ENCODE results near the gene ITCH. TPM values are rescaled to one million over a fixed set of nuclear protein-coding genes. Genes with fewer than 3 reads are reported as not detected.
"Not testable (repeated sequence)": the region's sequence is repeated elsewhere in the genome, so short reads cannot be mapped to it uniquely, and the experiment has no call there.

Gene ITCH
- 39.8 TPM for total RNA-seq
- long read RNA-seq, full-length matches to known transcripts: 3 of 5 reads
- long read RNA-seq, partial matches to known transcripts: 2 of 5 reads
- long read RNA-seq, other reads (novel, unspliced or antisense): 0 of 5 reads

GRCh38 chr20:34363062-34363464 lies at the start of gene ITCH:
Gene ITCH (plus strand): TSS chr20:34363273. CDS start chr20:34393812, 30,539 bp downstream.
- ATAC-seq (peak; percentile 99), DNase-seq (ENCODE audit: missing footprints) (peak; percentile 99)
- intact Hi-C loops (cut with DNase I): loop anchor here (5.0 kb wide), 1 partner anchor 74 kb away; no protein-coding TSS in a partner anchor

- ATAC-seq (no peak), DNase-seq (ENCODE audit: missing footprints) (no peak)
- intact Hi-C loops (cut with DNase I): no loop called here
These were observed 47.8 kb upstream of the ITCH start for GRCh38 chr20:34315236-34315635.

GRCh38 chr20:34316196-34316814 lies 46.8 kb upstream of the ITCH start:
- ATAC-seq (no peak), DNase-seq (ENCODE audit: missing footprints) (no peak)
- intact Hi-C loops (cut with DNase I): no loop called here

GRCh38 chr20:34318609-34319443 lies 44.2 kb upstream of the ITCH start:
- ATAC-seq (no peak), DNase-seq (ENCODE audit: missing footprints) (no peak)
- intact Hi-C loops (cut with DNase I): no loop called here

- DNase-seq (ENCODE audit: missing footprints) (no peak), ATAC-seq (no peak)
- intact Hi-C loops (cut with DNase I): no loop called here
These were observed 42.2 kb upstream of the ITCH start for GRCh38 chr20:34320861-34321260.

GRCh38 chr20:34322267-34323105 lies 40.6 kb upstream of the ITCH start:
- ATAC-seq: no peak
- no peak for DNase-seq (ENCODE audit: missing footprints)
- intact Hi-C loops (cut with DNase I): no loop called here

- intact Hi-C loops (cut with DNase I): no loop called here
- ATAC-seq (no peak), DNase-seq (ENCODE audit: missing footprints) (no peak)
These were observed 38.5 kb upstream of the ITCH start for GRCh38 chr20:34324541-34324940.

- intact Hi-C loops (cut with DNase I): not testable (repeated sequence)
These were observed 34.9 kb upstream of the ITCH start for GRCh38 chr20:34328207-34328606.

GRCh38 chr20:34328928-34329677 lies 34.0 kb upstream of the ITCH start:
- DNase-seq (ENCODE audit: missing footprints) (no peak), ATAC-seq (no peak)
- intact Hi-C loops (cut with DNase I): no loop called here

More at GRCh38 chr20:34328207-34328606, 34.9 kb upstream of the ITCH start:
- not testable (repeated sequence) for ATAC-seq; DNase-seq (ENCODE audit: missing footprints)

GRCh38 chr20:34330861-34331544 lies 32.1 kb upstream of the ITCH start:
- ATAC-seq; DNase-seq (ENCODE audit: missing footprints); intact Hi-C loops (cut with DNase I): not testable (repeated sequence)

GRCh38 chr20:34331838-34332237 lies 31.2 kb upstream of the ITCH start:
- DNase-seq (ENCODE audit: missing footprints): no peak
- intact Hi-C loops (cut with DNase I): no loop called here
- no peak for ATAC-seq

GRCh38 chr20:34332262-34332920 lies 30.7 kb upstream of the ITCH start:
- intact Hi-C loops (cut with DNase I): no loop called here
- DNase-seq (ENCODE audit: missing footprints) (no peak), ATAC-seq (no peak)

GRCh38 chr20:34333786-34334185 lies 29.3 kb upstream of the ITCH start:
- DNase-seq (ENCODE audit: missing footprints) (no peak), ATAC-seq (no peak)
- intact Hi-C loops (cut with DNase I): no loop called here

GRCh38 chr20:34334654-34335407 lies 28.2 kb upstream of the ITCH start:
- intact Hi-C loops (cut with DNase I): no loop called here
- ATAC-seq (no peak), DNase-seq (ENCODE audit: missing footprints) (no peak)

GRCh38 chr20:34337544-34337943 lies 25.5 kb upstream of the ITCH start:
- DNase-seq (ENCODE audit: missing footprints) (no peak), ATAC-seq (no peak)
- intact Hi-C loops (cut with DNase I): no loop called here

- ATAC-seq: no peak
- intact Hi-C loops (cut with DNase I): no loop called here
- DNase-seq (ENCODE audit: missing footprints): no peak
These were observed 24.9 kb upstream of the ITCH start for GRCh38 chr20:34337982-34338726.
